Fibroblast of villous mesenchyme (primary cell): ENCODE measurements around the gene AKAP6. TPM values are rescaled to one million over a fixed set of nuclear protein-coding genes. Genes with fewer than 3 reads are reported as not detected.

Experiments used
- DNase-seq: peaks from one replicate; pipeline ENCODE4 v3.0.0-alpha.2; 2010; ENCODE audit warnings: low read depth
- H3K4me3 ChIP-seq: 2 replicates; pipeline ENCODE4 v1.5.1; 2011; ENCODE audit warnings: low read depth, mild to moderate bottlenecking, low read length
- CTCF ChIP-seq: IDR thresholded peaks from 2 replicates; pipeline ENCODE4 v1.5.1; 2012; ENCODE audit warnings: low read depth, mild to moderate bottlenecking, low read length; ENCODE audit not compliant: insufficient read depth
- total RNA-seq: library from RNA; depleted of rRNA; stranded (reverse); fragments of >200 nt; gene quantifications from 2 replicates; pipeline ENCODE4 v1.2.3, GENCODE V29; 2012

The AKAP6 gene
- total RNA-seq, 1 donor = 3.9 TPM

DNA sequence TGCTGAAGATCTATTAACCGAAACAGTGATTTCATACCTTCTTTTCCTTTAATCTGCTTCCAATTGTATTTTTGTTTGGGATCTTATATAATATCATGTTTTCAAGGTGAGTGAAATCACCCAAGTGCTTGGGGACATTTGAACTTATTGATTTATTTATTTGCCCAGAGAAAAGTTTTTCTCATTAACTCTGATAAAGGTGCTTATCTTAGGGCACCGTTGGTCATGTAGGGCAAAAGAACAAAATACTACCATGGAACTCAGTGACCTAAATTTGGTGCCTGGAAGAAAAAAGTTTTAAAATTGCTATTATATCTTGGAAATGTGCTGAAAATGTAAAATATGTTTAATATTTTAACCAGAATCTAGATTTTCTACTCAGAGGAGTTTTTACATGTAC, 402.2 kb downstream of the AKAP6 start:
- H3K4me3 ChIP-seq = no peak overlapping the region
- DNase-seq = no peak
- TF ChIP-seq CTCF = no peak

DNA sequence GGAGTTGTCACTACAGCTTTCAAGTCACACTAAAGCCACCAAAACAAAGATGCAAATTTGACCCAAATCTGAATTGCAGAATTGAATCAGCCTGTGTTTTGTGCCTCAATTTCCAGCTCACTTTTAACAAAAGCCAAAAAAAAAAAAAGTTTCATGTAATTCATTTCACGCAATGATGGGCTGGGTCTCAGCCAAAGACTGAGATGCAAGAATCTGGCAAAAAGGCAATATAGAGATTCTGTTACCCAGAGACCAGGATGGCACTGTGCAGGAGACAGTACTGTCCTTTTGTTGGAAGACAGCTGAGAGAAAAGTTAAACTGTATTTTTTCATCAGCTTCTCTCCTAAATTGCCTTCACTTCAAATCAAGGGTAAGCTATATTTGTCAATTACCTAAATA, 403.9 kb downstream of the AKAP6 start:
- DNase-seq = no peak
- no peak for TF ChIP-seq CTCF
- H3K4me3 ChIP-seq = no peak overlapping the region

DNA sequence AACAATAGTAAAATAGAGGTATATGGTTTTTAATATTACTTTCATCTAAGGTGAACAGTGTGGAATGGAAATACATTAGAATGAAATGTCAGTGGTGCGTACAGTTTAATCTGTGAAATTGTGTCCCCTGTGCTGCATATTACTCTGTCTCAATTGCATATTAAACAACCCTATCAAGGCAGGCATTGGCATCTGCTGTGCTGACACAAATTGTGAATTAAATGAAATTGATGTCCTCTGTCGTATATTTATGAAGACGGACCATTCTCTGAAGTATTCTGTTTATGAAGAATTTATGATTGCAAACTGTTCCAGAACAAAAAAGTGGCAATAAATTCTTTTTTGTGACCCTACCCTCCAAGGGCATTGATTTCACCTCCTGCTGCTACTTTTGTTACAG, 405.2 kb downstream of the AKAP6 start:
- DNase-seq = no peak
- no peak overlapping the region for H3K4me3 ChIP-seq
- TF ChIP-seq CTCF = no peak

GRCh38 chr14:32737621-32738020, 408.5 kb downstream of the AKAP6 start:
- no peak for DNase-seq
- TF ChIP-seq CTCF = no peak
- no peak overlapping the region for H3K4me3 ChIP-seq

DNA sequence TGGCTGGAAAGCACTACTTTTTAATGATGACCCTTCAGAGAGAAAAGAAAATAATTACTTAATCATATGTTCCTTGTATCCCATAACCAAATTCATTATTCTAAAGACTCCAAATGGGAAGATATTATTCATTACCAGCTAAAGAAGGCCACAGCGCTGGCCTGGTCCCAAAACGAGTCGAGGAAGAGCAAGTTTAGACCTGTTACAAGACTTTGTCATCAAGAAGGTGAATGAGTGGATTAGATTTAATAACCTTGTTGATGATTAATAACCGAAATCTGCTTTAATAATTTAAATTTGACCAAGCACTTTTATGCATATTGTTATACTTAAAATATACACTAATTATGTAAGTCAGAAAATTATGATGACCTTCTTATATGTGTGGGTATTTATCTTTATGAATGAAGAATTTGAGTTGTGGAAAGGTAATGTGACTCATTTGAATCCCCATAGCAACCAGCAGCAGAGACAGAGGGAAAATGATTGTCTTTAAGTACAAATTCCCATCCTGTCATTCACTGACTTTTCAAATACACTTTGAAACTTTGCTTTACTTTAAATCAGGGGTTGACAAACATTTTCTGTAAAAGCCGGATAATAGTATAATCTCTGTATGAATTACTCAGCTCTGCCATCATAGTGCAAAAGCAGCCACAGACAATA, 409.2 kb downstream of the AKAP6 start:
- TF ChIP-seq CTCF = no peak
- H3K4me3 ChIP-seq = no peak overlapping the region
- DNase-seq = no peak

- TF ChIP-seq CTCF = no peak
- no peak overlapping the region for H3K4me3 ChIP-seq
- DNase-seq = no peak
Observed at GRCh38 chr14:32744811-32745445, 415.8 kb downstream of the AKAP6 start.
